Peyer's patch (tissue), 4 donors: Measurements from ENCODE around the gene PELI3.
"Not testable (repeated sequence)": the region's sequence is repeated elsewhere in the genome, so short reads cannot be mapped to it uniquely, and the experiment has no call there.

Experiments used
- POLR2A ChIP-seq, 2 donors: fragments of 450-650 bp; IDR thresholded peaks; one replicate each; pipeline ENCODE4 v1.5.1; 2017; ENCODE audit warnings: antibody characterized with exemption in 2 of 2, mild to moderate bottlenecking in 2 of 2, moderate library complexity in 2 of 2
- TF ChIP-seq, protein P1 (sequence below), 6 experiments: fragments of 450-650 bp in 4 of 6; fragments of 200-600 bp in 2 of 6; sonication (generic) in 1 of 6; IDR thresholded peaks; one replicate each; pipeline ENCODE4 v1.5.1; 2017 to 2019; ENCODE audit warnings: antibody characterized with exemption in 6 of 6, mild to moderate bottlenecking in 3 of 6, moderate library complexity in 1 of 6

DNA sequence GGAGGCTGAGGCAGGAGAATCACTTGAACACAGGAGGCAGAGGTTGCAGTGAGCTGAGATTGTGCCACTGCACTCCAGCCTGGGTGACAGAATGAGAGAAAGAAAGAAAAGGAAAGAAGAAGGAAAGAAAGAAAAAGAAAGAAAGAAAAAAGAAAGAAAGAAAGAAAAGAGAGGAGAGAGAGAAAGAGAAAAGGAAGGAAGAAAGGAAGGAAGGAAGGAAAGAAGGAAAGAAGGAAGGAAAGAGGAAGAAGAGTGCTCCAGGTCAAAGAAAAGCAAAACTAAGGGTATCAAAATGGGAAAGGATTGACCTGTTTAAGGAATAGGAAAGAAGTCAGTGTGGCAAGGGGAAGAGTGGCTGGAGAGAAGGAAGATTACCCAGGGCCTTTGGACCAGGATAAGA, 35.4 kb upstream of the PELI3 start:
- TF ChIP-seq, protein P1, sequence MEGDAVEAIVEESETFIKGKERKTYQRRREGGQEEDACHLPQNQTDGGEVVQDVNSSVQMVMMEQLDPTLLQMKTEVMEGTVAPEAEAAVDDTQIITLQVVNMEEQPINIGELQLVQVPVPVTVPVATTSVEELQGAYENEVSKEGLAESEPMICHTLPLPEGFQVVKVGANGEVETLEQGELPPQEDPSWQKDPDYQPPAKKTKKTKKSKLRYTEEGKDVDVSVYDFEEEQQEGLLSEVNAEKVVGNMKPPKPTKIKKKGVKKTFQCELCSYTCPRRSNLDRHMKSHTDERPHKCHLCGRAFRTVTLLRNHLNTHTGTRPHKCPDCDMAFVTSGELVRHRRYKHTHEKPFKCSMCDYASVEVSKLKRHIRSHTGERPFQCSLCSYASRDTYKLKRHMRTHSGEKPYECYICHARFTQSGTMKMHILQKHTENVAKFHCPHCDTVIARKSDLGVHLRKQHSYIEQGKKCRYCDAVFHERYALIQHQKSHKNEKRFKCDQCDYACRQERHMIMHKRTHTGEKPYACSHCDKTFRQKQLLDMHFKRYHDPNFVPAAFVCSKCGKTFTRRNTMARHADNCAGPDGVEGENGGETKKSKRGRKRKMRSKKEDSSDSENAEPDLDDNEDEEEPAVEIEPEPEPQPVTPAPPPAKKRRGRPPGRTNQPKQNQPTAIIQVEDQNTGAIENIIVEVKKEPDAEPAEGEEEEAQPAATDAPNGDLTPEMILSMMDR (IDR thresholded peaks at IDR 0.05), result not testable (repeated sequence)
- not testable (repeated sequence) for TF ChIP-seq POLR2A (IDR thresholded peaks at IDR 0.05)
